SK-N-DZ (cell line): ENCODE measurements around the gene SVEP1.
"Not testable (repeated sequence)": the region's sequence is repeated elsewhere in the genome, so short reads cannot be mapped to it uniquely, and the experiment has no call there.

ENCODE experiments used
- DNase-seq: peaks from one replicate; pipeline ENCODE4 v3.0.0-alpha.2; 2015; ENCODE audit warnings: low spot score

SVEP1 gene

DNA sequence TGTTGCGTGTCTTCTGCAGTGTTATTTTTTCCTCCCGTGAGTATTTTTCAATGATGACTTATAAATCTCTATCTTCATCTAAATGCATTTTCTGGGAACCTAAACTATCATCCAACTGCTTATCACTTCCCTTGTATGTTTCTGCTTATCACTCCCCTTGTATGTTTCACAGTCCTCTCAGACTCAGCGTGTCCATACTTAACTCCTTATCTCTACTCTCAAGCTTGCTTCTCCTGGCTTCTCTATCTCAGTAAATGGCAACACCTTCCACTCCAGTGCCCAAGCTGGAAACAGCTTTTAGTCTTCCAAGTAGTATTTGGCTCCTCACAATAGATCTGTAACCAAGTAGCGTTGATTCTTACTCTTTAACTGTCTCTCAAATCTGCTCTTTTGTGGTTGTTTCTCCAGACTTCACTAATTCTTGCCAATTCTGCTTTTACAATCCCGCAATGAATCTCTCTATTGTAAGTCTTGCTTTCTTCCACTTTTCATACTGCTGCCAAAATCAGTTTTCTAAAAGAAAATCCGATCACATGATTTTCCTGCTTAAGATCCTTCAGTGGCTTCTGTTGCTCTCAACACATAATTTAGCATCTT, 208.0 kb downstream of the SVEP1 start:
- no peak for DNase-seq

DNA sequence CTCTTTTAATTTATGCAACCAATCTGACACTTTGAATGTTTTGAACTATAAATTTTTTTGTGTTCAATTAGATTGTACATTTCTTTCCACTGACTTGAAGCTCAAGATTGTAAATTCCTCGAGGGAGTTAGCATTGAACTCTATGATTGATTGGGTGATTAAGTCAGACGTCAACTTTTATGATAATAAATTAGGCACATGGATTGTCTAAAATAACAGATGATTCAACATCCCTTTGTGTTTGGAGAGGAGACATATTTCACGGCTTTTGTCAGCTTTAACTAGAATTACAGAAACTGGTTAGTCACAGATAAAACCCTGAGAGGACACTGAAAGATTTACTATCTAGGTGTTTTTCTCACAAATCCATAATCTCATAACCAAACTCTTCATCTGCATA, 209.2 kb downstream of the SVEP1 start:
- no peak for DNase-seq

DNA sequence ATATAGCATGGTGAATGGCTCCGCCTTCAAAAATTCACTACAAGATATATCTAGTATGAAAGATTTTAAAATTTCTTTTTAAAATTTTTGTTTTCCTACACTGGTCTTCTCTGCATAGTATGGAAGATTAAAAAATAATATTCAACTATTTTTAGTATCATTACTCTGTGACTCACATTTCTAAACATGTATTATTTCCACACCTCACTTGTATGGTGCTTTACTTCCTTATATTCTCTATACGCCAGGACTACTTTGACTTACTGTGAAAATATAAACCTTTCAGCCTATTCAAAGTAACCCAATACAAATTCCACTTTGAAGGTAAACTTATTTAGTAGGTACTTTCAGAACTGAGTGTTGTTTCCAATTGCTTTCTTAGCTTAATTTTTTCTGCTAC, 215.1 kb downstream of the SVEP1 start:
- DNase-seq = no peak

DNA sequence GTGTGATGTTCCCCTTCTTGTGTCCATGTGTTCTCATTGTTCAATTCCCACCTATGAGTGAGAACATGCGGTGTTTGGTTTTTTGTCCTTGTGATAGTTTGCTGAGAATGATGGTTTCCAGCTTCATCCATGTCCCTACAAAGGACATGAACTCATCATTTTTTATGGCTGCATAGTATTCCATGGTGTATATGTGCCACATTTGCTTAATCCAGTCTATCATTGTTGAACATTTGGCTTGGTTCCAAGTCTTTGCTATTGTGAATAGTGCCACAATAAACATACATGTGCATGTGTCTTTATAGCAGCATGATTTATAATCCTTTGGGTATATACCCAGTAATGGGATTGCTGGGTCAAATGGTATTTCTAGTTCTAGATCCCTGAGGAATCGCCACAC, 220.5 kb downstream of the SVEP1 start:
- not testable (repeated sequence) for DNase-seq

DNA sequence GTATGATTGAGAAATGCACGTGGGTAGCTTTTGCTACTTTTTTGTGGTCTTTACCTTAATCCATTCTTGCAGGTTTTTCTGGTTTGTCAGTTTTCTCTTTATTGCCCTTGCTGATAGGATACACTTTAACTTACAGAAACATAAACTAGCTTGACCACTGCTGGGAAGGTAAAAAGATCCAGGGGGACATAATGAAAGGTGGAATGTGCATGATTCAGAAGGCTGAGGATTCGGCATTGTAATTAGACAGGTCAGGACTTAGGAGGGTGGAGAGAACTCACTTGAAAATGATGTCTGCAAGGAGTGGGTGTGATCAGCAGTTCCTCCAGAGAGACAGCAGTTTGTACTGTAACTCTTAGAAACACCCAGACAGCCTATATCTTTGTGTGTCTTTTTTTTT, 222.0 kb downstream of the SVEP1 start:
- DNase-seq = no peak

DNA sequence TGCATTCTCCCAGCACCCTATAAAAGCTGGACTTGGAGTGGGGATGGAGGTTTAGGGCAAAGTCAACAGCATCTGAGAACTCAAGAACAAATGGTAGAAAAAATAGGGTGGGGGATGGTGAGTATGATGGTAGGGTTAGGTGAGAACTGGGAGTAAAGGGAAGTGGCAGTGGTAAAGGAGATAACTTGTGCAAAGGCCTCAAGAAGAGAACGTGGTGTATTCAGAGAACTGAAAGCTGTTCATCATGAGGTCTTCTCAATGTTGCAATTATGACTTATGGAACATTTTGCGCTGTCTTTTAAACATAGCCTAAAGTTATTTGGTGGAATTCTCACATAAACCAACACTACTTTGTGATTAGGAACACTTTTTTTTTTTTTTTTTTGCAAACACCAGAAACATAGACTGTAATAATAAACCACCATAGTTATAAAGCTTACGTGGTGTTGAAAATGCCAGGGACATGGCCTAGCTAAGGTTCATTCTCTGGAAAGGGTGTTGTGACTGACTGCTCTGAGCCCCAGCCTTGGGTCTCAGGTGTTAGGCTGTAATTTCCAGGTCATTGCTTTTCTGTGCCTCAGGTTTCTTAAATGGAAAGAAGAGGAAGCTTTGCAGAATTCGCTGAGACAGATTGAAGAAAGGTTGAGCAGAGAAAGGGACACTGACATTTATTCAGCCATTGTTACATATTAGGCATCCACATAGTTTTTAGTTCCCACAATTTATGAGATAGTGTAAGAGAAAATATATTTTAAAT, 222.7 kb downstream of the SVEP1 start:
- no peak for DNase-seq

DNA sequence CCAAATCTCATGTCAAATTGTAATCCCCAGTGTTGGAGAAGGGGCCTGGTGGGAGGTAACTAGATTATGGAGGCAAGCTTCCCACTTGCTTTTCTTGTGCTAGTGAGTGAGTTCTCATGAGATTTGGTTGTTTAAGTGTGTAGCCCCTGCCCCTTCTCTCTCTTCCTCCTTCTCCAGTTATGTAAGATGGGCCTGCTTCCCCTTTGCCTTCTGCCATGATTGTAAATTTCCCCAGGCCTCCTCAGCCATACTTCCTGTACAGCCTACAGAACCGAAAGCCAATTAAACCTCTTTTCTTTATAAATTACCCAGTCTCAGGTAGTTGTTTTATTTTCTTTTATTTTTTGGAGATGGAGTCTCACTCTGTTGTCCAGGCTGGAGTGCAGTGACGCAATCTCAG, 223.6 kb downstream of the SVEP1 start:
- DNase-seq = no peak

DNA sequence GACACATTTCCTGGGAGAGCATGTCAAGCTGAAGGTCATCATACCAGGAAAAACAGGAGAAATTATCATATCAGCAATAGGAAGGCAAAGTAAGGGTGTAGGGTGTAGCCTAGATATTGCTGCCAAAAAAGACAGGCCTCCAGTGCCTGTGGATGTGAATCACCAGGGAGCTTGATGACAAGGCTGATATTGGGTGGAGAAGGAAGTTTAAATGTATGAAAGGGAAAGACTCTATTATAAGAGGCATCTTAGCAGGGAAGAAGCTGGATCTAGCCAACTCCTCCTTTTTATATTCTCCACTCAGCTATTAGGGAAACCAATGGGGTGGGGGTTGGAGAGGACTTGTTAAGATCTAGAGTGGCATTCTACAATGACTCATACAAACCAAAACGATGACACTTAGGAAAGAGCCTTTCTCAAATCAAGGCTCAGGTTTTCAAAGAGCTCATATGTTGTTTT, 228.5 kb downstream of the SVEP1 start:
- no peak for DNase-seq

DNA sequence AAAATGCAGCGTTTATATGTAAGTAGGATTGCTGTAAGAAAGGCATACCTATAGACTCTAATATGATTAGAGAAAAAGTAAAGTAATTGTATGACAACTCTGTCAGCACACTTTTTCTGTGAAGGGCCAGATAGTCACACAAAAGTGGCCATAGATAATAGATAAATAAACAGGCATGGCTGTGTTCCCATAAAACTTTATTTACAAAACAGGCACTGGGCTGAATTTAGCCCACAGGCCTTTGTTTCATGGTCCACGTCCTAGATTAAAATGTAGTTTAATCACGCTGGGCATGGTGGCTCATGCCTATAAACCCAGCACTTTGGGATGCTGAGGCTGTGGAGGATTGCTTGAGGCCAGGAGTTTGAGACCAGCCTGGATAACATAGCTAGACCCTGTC, 233.2 kb downstream of the SVEP1 start:
- no peak for DNase-seq

DNA sequence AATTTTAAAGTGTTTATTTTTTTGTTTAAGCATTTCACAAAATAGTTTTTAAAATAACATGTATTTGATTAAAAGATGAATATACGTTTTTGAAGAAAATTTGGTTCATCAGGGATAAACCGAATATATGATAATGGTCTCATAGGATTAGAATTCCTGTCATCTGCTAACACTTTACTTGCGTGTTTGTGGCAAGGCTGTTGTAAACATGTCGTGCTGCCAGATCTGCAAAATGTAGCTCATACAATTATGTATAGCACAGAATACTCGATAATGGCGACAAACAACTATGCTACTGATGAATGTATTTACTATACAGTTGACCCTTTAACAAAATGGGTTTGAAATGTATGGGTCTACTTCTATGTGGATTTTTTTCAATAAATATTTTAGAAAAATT, 234.7 kb downstream of the SVEP1 start:
- no peak for DNase-seq

DNA sequence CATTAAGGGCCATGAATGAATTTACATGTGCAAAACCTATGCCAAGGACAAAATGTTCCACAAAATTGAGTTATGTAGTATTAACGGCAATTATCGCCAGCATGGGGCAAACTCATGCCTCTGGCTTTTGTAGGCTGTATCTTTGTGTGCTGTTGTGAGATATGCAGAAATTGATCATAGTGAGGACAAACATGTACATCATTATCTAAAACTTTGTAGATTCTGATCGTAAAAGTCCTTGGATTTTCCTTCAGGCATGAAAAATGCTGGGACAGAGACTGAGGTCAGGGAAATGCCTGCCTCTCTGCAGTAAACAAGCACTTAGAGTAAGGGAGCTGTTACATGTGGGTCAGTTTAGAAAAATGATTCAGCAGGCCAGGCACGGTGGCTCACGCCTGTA, 236.0 kb downstream of the SVEP1 start:
- DNase-seq = no peak

DNA sequence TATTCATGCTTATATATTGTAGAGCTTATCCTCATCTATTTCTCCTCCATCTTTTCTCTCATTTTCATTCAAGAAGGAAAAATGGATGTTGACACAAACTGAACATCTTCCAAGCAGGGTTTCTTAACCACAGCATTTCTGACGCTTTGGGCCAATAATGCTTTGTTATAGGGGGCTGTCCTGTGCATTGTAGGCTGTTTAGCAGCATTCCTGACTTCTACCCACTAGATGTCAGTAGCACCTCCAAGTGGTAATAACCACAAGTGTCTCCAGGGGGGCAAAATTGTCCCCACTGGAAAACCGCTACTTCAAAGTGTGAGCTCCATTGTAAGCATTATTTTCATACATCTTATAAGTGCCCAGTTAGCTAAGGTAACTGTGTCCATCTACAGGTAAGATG, 239.2 kb downstream of the SVEP1 start:
- peak; percentile 4 for DNase-seq

DNA sequence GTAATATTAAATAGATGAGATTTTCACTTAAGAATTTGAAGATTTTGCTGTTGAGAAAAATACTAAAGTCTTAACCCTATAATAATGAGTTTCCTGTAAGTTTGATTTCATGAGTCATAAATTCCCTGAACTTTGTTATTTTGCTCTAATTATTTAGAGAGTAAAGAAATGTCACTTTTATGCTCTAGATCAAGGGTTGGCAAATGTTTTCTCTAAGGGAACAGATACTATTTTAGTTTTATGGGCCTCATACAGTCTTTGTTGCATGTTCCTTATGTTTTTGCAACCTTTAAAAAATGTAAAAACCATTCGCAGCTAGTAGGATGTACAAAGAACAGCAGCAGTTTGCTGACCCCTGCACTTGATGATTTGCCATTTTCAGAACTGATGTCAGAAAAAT, 241.4 kb downstream of the SVEP1 start:
- no peak for DNase-seq

DNA sequence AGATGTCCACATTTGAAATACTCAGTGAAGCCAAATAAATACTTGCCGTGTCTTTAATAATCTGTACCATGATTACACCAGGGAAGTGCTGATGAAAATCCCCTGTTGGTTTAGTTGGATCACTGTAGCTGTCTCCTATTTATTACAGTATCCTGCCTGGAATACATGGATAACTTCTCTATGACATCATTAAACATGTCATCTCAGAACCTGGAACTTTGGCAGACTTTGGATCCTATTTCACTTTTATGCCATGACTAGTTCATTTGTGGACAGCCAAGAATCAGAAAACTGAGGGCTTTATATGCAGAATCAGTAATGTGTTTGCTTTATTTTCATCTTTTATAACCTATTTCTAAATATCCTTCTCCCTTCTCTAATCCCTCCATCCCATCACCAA, 241.8 kb downstream of the SVEP1 start, which contains the start of gene TXNDC8:
TSS of gene TXNDC8 (minus strand) at position 137 of the 400 bp plus-strand sequence.
- no peak for DNase-seq

DNA sequence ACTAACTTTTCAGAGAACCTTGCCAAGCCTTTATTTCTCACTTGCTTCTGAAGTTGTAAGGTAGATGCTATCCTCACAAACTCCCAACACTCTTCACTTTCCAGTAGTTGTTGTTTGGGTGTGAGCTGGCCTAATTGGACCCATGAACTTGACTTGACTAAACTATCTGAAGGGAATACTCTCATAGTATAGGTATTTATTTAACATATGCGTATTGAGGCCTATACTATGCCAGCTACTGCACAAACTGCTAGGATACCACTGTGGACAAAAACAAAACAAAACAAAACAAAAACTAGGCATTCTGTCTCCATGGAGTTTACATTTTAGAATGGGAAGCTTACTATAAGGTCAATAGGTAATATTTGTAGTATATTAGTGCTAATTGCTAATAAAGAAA, 243.2 kb downstream of the SVEP1 start:
- DNase-seq = no peak

DNA sequence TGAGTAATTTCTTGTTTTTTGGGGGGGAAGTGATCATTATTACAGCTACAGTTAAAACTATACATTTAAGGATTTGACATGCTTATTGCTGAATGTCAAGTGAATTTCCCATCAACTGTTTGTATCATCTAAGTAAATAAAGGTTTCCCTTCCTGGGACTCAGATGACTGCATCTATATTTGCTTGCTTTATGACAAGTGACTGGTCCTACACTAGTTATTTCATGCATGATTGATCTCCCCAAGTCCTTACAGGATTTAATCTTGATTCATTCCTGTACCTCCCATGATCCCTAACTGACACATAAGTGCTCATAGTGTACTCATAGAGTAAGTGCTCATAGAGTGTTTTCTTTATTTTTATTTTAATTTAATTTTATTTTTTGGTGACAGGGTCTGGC, 244.7 kb downstream of the SVEP1 start:
- no peak for DNase-seq

DNA sequence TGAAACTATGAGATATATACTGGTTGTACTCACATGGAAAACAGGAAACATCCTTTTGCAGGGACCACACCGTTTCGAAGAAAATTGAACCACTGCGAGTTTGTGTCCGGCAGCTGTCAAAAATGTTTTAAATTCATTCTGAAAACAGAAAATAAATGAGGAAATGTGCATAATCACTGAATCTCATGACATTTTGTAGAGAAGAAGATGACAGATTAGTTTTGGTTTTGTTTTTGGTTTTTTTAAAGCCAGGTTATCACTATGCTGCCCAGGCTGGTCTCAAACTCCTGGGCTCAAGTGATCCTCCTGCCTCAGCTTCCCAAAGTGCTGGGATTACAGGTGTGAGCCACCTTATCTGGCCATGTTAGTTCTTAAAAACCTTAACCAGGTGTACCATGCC, 245.4 kb downstream of the SVEP1 start:
- no peak for DNase-seq

DNA sequence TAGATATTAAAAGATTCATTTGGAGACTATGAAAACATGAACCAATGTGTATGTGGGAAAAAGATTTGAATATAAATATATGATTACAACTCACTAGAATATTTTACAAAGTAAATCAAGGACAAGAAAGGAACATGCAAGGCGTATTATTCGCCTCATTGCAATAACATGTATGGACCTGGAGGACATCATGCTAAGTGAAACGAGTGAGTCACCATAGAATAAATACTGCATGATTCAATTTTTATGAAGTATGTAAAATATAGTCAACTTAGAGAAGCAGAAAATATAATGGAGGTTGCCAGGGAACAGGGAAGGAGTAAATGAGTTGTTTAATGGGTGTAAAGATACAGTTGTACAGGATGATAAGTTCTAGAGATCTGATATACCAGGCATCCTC, 246.8 kb downstream of the SVEP1 start:
- no peak for DNase-seq

DNA sequence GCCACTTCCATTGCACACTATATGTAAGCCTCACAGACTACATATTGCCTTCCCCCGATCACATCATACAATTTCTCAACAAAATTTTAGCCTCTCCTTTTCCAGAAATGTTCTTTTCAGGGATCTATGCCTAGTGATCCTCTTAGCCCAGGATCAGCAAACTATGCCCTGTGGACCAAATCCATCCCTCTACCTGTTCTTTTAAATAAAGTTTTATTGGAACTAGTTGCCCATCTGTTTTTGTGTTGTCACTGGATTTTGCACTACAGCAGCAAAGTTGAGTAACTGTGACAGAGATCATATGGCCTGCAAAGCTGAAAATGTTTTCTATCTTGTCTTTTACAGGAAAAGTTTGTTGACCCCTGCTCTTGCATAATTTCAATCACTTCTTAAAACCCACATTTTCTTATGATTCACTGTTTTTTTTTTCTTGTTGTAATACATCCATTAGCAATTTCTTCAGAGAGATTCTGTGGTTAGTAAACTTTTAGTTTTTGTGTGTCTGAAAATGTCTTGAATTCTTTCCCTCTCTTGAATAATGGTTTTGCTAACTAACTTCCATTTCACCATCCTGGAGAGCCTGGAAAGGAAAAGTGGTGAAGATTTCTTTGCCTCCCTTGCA, 248.9 kb downstream of the SVEP1 start:
- DNase-seq = no peak

DNA sequence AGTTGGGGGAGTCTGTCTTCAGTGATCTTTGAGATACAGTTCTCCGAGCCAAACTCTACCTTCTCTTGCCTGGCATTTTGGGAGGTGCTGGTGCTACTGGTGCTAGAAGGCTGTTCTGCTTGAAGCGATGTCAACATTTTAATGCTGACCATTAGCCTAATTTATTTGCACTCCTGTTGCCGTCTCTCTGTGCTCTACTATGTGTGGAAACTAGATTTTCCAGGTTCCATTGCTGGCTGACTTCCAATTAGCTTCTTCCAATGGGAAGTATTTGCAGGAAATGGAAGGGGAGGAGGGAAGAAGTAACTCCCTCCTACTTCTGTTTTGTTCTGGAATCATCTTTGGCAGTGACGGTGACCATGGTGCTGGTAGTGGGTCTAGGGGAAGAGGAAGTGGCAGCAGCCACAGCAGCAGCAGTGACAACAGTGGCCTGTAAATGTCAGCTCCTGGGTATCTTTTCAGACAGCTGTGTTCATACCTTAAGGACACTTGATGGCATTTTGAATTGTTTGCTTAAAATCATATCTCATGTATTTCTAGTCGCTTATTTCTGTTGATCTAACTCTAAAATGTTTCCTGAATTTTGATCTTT, 249.8 kb downstream of the SVEP1 start:
- no peak for DNase-seq

DNA sequence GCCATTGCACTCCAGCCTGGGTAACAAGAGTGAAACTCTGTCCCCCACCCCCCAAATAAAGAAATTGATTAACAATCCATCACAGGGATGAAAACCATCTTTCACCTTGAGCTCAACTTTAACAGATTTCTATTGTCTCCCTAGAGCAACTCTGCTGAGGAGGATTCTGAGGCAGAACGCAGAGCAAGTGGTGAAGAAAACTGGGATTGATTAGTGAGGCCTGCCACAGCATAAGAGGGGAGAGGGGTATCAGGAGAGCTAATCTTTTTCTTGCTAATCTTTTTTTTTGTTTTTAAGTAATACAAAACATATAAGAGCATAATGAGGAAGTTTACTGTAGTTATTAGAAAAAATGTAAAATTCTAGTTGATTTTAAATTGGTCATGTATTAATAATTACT, 250.8 kb downstream of the SVEP1 start:
- DNase-seq = no peak

DNA sequence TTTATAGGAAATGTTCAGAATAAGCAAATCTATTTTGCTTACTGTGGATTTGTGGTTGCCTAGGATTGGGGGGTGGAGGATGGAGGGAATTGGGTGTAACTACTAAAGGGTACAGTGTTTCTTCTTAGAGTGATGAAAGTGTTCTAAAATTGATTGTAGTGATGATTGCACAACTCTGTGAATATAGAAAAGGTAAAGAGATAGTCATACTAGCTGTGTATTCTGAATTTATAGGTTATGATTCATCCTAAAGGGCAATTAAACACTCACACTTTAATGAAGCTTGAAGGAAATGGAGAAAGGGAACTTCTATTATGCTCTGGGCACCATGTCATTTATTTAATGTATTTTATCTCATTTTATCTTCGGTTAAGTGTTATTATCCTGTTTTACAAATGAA, 251.8 kb downstream of the SVEP1 start:
- no peak for DNase-seq

DNA sequence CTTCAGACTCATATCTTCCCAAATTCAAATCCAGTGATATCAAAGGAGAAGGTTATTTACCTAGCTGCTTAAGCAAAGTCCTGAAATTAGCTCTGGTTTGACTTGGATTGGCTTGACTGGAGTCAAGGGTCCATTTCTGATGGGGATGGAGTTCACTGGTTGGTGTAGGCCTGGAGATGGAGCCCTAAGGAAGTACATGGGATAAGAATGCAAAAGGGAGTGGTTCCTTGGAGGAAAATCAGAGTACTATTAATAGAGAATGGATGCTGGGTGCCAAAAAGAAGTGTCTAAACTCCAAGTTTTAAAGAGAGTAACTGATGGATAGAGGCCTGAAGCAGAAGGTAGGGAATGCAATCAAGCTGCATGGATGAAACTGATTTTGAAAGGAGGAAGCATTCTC, 255.7 kb downstream of the SVEP1 start:
- no peak for DNase-seq
